ENCODE data around the gene ABHD15. TPM values are rescaled to one million over a fixed set of nuclear protein-coding genes. Genes with fewer than 3 reads are reported as not detected.

The ABHD15 gene
- total RNA-seq, 1 donor from 2014 or later: 5.0 TPM

DNA sequence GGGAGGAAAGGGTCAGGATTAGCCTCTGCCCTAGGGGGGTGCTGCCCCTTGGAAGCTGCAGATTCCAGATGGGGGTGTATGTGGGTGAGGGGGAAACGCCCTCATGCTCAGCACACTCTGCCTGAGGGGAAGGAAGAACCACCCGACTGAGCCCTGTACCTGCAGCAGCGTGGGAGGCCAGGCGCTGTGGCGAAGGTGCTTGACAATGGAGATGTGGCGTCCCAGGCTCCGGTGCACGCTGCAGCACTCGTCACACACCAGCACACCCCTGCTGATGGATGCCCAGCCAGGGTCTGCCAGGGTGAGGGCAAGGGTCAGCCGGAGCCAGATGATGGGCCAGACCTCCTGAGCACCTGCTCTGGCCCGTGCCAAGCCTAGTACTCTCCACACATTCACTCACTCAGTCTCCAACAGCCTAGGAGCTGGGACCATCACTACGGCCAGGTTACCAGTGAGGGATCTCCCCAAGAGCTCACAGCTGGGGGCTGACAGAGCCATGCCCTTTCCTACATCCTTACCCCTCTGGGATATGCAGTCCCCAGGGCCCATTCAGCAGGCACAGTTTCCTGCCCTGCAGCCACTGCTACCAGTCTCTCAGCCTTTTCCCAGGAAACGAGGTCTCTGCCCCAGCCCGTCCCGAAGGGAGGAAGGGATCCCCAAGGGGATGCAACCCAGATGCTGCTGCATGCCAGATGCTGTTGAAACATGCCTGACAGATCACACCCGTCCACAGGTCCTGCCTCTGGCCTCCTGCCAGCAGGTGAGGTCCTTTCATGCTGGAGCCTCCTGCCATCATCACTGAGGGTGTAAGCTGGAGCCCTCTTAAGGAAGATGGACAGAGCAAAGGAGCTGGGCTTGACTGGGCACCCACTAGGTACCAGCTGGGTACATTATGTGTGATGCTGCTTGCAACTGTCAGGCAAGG lies 16.7 kb upstream of the ABHD15 start:
- no peak for DNase-seq (ENCODE audit: low read depth in 2 of 2)

- no peak for DNase-seq (ENCODE audit: low read depth in 2 of 2)
Measured at GRCh38 chr17:29582772-29583171, 15.9 kb upstream of the ABHD15 start.

GRCh38 chr17:29582254-29582765 lies 15.5 kb upstream of the ABHD15 start:
- no peak for DNase-seq (ENCODE audit: low read depth in 2 of 2)

GRCh38 chr17:29581583-29582253 lies 14.9 kb upstream of the ABHD15 start:
- no peak for DNase-seq (ENCODE audit: low read depth in 2 of 2)

GRCh38 chr17:29579866-29580771 lies 13.3 kb upstream of the ABHD15 start:
- peak; percentile 75 to 90 for DNase-seq (ENCODE audit: low read depth in 2 of 2)

DNA sequence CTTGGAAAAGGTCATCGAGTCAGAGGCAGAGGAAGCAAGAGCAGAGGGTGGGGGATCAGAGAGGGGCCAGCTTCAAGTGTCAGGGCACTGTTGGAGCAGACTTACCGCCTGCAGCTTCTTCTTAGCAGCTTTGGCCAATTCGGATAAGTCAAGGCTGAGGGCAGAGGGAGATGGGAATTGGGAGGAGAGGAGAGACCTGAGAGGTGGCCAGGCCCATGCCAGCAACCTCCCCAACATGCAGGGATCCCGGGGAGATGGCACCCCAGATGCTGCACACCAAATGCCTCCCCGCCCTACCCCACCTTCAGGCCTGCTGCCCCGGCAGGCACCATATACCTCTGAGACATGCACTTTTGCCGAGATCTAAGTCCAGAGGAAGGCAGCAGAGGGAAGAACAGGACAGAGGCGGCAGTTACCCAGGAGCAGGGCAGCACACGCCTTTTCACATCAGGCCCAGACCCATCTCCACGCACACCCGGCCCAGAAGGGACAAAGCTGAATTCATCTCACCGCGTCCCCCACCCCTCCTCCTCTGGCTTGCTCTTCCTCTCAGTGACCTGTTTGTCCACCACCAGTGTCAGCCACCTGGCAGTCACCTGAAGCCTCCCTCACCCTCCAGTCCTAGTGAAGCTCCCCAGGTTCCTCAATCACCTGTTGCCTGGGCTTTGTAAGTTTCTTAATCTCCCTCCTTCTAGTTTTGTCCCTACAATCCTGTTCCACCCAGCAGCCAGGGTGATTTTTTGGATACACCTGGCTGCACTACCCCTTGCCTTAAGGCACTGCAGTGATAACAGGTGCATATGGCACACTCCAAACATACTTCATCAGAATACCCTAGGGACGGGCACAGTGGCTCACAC lies 12.0 kb upstream of the ABHD15 start:
- no peak for DNase-seq (ENCODE audit: low read depth in 2 of 2)

DNA sequence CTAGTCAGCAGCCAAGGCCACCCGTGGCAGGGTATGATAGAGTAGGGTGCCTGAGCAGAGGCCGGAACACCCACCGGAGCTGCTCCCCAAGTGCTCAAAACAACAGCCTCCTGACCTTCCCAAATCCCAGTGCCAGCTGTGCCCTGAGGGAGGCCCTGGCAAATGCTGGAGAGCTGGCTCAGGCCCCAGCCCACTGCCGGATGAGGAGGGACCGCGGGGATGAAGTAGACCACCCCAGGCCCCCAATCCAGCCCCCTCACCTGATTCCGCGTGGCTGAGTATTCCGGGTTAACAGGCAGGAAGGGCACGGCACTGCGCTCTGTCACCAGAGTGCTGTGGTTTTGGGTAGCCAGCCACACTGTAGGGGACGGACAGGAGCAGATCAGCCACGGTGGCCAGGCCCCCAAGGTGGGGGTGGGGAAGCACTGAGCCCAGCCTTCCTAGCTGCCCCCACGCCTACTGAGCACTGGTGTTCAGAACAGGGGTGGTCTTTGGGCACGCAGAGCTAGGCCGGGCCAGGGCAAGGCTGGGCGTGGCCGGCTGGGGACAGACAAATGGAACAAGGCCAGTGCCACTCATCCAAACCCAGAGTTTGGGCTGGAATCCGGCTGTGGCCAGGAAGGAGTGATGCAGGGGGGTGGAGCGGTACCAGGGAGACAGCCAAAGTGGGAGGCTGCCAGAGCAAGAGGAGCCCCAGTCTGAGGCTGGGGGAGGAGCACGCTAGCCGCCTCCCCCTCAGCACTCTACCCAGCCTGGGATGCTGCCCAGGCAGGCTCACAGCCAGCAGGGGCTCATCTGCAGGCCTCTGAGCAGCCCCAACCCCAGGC lies 10.8 kb upstream of the ABHD15 start:
- DNase-seq (ENCODE audit: low read depth in 2 of 2): no peak

DNA sequence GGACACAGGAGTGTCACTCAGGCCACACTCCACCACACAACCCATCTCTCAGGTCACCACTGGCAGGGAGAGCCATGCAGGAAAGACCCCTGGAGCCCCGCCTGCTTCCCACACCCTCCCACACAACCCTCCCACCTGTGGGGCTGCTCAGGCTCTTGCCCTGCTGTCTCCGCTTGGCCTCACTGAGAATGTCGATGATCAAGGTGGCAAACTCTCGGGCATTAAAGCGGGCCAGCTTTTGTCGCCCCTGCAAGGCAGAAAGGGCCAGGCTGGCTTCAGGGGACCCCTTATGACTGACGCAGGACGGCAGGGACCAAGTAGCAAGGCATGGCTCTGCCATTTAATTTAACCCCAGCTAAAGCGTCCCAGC lies 10.1 kb upstream of the ABHD15 start:
- DNase-seq (ENCODE audit: low read depth in 2 of 2): no peak

DNA sequence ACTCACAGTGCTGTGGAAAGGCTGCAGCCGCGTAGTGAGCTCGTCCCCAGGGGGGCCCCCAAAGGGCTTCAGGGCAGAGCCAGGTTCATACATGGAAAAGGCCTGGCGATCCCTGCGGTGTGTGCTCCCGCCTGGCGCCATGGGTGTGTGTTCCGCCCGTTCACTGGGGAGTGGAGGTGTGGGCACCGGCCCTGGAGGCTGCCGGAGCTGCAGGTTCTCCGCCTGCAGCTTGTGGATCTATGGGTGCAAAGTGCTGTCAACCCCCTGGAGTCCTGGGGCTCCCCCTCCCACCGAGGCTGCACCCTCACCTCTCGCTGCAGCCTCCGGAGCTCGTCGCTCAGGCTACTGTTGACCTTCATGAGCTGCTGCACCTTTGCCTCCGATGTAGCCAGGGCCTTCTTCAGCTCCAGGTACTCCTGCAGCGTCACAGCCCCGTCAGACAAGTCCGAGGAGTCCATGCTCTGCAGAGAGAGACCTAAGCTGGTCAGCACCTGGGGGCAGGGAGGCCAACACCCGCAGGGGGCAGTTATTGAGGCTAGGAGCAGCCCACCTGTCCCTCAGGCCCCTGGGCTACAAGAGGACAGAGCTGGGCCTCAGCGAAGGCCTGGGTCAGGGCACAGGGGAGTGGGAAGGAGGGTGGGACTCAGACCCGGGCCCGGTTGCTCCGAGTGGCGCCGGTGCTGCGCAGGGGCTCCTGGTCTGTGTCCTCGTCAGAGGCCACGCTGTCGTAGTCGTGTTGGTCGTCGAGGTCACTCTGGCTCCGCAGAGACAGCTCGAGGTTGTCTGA lies 9.6 kb upstream of the ABHD15 start:
- no peak for DNase-seq (ENCODE audit: low read depth in 2 of 2)

DNA sequence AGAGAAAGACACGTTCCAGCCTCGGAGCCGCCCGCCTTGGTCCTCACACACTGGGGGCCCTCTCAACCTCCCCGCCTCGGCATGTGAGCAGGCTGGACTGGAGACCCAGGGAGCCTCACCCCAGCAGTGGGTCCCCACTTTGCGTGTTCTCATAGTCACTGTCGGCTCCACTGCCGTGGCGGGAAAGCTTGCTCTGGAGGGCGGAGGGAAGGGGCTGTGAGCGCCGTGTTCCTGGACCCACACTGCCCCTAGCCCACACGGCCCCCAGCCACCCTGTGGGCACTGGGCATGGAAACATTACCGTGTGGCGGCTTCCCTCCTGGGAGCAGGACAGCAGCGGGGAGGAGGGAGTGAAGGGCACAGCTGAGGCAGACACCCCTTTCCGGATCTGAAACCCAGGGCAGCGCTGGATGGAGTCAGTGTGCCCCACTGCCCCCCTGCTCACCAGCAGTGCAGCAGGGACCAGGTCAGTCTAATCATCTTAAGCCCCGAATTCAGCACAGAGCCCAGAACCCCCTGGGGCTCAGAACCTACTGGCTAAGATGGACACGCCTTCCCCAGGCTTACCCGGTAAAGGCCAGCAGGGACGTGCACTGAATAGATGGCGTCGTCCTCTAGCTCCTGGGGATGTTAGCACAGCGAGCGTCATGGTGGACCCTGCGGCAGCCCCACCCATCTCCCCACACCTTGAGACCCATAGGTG lies 8.8 kb upstream of the ABHD15 start:
- DNase-seq (ENCODE audit: low read depth in 2 of 2): no peak

GRCh38 chr17:29574732-29575510 lies 8.1 kb upstream of the ABHD15 start:
- DNase-seq (ENCODE audit: low read depth in 2 of 2): no peak

DNA sequence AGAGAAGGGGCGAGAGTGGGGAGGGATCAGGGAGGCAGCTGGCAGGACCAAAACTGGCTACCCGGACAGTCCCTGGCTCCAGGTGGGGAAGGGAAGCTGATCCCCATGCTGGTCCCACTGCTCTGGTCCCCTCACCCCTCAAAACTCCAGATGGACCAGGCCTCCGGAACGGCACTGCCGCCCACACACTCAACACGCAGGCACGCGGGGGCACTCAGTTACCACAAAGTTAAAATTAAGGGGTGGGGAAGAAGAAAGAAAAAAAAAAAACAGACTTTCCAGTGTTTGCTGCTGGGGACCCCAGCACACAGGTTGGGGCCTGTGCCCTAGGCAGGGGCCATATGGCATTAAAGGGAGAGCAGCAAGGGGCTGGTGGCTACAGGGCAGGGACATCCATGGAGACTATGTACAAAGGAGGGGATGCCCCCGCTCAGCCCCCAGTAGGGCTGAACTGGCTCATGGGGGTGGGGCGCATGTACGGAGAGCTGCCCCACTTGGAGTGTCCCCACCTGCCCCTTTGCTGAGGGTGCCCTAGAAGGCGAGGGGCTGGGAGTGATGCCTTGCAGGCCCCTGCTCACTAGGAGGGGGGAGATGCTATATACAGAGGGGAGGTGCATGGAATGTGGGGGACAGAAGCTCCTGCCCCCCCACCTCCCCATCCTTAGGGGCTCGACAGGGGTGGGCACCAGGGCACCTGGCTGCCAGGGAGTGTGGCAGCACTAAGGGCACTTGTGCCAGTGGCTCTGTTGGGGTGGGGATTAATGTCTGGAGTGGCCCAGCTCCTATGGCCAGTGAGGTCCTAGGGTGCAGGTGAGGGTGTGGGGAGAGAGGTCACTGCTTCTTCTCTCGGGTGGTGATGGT lies 7.3 kb upstream of the ABHD15 start:
- DNase-seq (ENCODE audit: low read depth in 2 of 2): no peak

GRCh38 chr17:29573558-29573869 lies 6.7 kb upstream of the ABHD15 start:
- DNase-seq (ENCODE audit: low read depth in 2 of 2): no peak

GRCh38 chr17:29572691-29573557 lies 6.1 kb upstream of the ABHD15 start:
- peak in 1 of 2 donors; percentile 71 for DNase-seq (ENCODE audit: low read depth in 2 of 2)

GRCh38 chr17:29571883-29572681 lies 5.2 kb upstream of the ABHD15 start:
- no peak for DNase-seq (ENCODE audit: low read depth in 2 of 2)
